Activated naive CD4-positive, alpha-beta T cell (primary cell): Measurements from ENCODE around the gene GCNT2.
"Not testable (repeated sequence)": the region's sequence is repeated elsewhere in the genome, so short reads cannot be mapped to it uniquely, and the experiment has no call there.

Experiments
- DNase-seq, 4 experiments: peaks; one replicate each; lab custom pipeline; 2025; lab: John Stamatoyannopoulos, UW

Gene GCNT2

GRCh38 chr6:10521104-10521808, at the start of gene GCNT2:
Gene GCNT2, plus strand, starts transcription at chr6:10521351. Its CDS starts 7,561 bp downstream, at chr6:10528912.
- no peak for DNase-seq

- DNase-seq: no peak
Observed at GRCh38 chr6:10472634-10473033, 48.5 kb upstream of the GCNT2 start.

- DNase-seq: no peak
Observed at GRCh38 chr6:10478187-10479040, 42.7 kb upstream of the GCNT2 start.

- DNase-seq: no peak
Observed at GRCh38 chr6:10479939-10480700, 41.0 kb upstream of the GCNT2 start.

- DNase-seq: no peak
Observed at GRCh38 chr6:10481101-10481500, 40.0 kb upstream of the GCNT2 start.

GRCh38 chr6:10482636-10483257, 38.4 kb upstream of the GCNT2 start:
- no peak for DNase-seq

- no peak for DNase-seq
Observed at GRCh38 chr6:10484912-10485311, 36.2 kb upstream of the GCNT2 start.

- DNase-seq: no peak
Observed at GRCh38 chr6:10485406-10485805, 35.7 kb upstream of the GCNT2 start.

- no peak for DNase-seq
Observed at GRCh38 chr6:10486215-10486614, 34.9 kb upstream of the GCNT2 start.

GRCh38 chr6:10486944-10487588, 34.1 kb upstream of the GCNT2 start:
- DNase-seq: not testable (repeated sequence)

GRCh38 chr6:10487668-10488327, 33.4 kb upstream of the GCNT2 start:
- DNase-seq: no peak

GRCh38 chr6:10491463-10491862, 29.7 kb upstream of the GCNT2 start:
- DNase-seq: no peak

GRCh38 chr6:10491905-10492304, 29.2 kb upstream of the GCNT2 start:
- not testable (repeated sequence) for DNase-seq

GRCh38 chr6:10495029-10495428, 26.1 kb upstream of the GCNT2 start:
- no peak for DNase-seq

GRCh38 chr6:10505529-10505928, 15.6 kb upstream of the GCNT2 start:
- no peak for DNase-seq

GRCh38 chr6:10507298-10507697, 13.9 kb upstream of the GCNT2 start:
- no peak for DNase-seq

- no peak for DNase-seq
Observed at GRCh38 chr6:10507715-10508114, 13.4 kb upstream of the GCNT2 start.

- DNase-seq: peak in 2 of 4 experiments; percentile 4 to 7
Observed at GRCh38 chr6:10510592-10511367, 10.4 kb upstream of the GCNT2 start.

GRCh38 chr6:10511477-10511876, 9.7 kb upstream of the GCNT2 start:
- DNase-seq: no peak

- no peak for DNase-seq
Observed at GRCh38 chr6:10513544-10513943, 7.6 kb upstream of the GCNT2 start.
